Activated CD4-positive, alpha-beta T cell treated with anti-CD3 and anti-CD28 coated beads, Interleukin-10, Interleukin-2, amounts not matched to agents 100 ng/mL and 50 ng/mL, durations not matched to agents 16 hours and 8 hours (primary cell): ENCODE data around the gene TICRR.
"Not testable (repeated sequence)": the region's sequence is repeated elsewhere in the genome, so short reads cannot be mapped to it uniquely, and the experiment has no call there.

Source experiments
- DNase-seq: peaks from one replicate; pipeline ENCODE4 v3.0.0-alpha.2; 2020

TICRR gene, protein sequence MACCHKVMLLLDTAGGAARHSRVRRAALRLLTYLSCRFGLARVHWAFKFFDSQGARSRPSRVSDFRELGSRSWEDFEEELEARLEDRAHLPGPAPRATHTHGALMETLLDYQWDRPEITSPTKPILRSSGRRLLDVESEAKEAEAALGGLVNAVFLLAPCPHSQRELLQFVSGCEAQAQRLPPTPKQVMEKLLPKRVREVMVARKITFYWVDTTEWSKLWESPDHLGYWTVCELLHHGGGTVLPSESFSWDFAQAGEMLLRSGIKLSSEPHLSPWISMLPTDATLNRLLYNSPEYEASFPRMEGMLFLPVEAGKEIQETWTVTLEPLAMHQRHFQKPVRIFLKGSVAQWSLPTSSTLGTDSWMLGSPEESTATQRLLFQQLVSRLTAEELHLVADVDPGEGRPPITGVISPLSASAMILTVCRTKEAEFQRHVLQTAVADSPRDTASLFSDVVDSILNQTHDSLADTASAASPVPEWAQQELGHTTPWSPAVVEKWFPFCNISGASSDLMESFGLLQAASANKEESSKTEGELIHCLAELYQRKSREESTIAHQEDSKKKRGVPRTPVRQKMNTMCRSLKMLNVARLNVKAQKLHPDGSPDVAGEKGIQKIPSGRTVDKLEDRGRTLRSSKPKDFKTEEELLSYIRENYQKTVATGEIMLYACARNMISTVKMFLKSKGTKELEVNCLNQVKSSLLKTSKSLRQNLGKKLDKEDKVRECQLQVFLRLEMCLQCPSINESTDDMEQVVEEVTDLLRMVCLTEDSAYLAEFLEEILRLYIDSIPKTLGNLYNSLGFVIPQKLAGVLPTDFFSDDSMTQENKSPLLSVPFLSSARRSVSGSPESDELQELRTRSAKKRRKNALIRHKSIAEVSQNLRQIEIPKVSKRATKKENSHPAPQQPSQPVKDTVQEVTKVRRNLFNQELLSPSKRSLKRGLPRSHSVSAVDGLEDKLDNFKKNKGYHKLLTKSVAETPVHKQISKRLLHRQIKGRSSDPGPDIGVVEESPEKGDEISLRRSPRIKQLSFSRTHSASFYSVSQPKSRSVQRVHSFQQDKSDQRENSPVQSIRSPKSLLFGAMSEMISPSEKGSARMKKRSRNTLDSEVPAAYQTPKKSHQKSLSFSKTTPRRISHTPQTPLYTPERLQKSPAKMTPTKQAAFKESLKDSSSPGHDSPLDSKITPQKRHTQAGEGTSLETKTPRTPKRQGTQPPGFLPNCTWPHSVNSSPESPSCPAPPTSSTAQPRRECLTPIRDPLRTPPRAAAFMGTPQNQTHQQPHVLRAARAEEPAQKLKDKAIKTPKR (N-terminal part only)

GRCh38 chr15:89575146-89575655 is at the start of gene TICRR:
TSS of gene TICRR (plus strand) at chr15:89575469. CDS start at chr15:89575587, 118 bp downstream.
- peak; percentile 98 for DNase-seq

DNA sequence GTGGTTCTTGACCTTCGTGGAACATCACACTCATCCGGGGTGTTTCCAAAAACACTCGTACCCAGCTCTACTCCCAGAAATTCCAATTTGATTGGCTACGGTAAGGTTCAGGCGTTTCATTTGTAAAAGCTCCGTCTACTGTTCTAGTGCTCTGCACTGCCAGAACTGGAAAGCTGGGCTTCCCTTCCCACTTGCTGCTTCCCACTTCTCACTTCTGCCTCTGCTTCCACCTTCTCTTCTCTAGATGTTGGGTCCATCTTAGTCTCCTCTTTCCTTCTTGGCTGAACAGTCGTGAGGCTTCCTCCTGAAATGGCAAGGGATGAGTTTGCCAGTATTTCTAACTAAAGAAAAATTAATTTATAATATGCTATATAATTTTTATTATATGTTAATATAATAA is 49.1 kb upstream of the TICRR start:
- DNase-seq, result no peak

DNA sequence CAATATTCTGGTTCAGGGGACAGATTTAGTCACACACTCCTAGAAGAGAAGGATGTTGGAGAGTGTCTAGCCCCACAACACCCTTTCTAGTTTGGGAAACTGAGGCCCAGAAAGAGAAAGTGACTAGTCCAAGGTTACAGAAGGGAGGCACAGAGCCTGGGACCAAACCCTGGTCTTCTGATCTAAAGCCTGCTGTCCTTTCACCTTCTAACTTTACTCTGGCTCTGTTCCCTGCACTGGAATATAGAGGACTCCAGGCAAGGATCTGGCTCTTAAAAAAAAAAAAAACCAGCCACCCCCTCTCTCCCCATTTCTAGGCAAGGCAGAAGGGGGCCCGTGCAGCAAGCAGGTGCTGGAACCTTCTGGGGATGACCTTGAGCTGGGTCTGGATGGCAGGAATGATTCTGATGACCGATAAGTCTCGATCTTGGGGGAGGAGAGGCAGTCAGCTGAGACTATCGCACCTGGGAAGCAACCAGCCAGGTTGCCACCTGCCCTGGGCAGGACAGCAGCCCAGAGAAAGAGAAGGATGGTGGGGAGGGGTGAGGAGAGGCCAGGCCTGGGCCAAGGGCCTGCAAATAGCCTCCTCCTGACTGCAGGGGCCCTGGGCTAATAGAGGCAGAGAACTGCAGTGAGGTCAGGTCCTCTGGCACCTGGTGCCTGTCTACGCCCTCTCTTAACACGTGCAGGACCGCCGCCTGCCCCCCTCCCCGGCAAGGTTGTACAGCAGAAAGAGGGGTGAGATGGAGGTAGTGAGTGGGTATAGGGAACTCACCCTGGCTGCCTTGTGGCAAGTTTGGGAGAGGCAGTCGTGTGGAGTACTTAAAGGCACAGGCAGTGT is 48.4 kb upstream of the TICRR start:
- no peak for DNase-seq

GRCh38 chr15:89528757-89529352 is 46.4 kb upstream of the TICRR start:
- no peak for DNase-seq

DNA sequence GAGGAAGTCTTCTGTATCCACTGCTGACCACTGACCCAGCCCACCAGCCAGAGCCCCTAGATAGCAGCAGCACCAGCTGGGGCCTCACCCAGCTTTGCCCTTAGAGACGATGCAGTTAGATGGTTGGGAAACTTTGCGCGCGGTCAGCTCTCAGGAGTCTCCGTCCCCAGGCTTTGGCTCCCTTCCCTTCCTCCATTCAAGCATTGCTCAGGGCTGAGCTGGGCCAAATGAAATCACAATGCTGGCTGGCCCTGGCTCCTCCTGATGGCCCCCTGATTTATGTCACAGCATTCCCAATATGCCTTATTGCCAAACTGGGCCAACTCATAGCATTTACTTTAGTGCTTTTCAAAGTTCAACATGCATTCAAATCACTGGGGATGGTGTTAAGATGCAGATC is 44.3 kb upstream of the TICRR start:
- no peak for DNase-seq

GRCh38 chr15:89531796-89532537 is 43.3 kb upstream of the TICRR start:
- DNase-seq, result no peak

DNA sequence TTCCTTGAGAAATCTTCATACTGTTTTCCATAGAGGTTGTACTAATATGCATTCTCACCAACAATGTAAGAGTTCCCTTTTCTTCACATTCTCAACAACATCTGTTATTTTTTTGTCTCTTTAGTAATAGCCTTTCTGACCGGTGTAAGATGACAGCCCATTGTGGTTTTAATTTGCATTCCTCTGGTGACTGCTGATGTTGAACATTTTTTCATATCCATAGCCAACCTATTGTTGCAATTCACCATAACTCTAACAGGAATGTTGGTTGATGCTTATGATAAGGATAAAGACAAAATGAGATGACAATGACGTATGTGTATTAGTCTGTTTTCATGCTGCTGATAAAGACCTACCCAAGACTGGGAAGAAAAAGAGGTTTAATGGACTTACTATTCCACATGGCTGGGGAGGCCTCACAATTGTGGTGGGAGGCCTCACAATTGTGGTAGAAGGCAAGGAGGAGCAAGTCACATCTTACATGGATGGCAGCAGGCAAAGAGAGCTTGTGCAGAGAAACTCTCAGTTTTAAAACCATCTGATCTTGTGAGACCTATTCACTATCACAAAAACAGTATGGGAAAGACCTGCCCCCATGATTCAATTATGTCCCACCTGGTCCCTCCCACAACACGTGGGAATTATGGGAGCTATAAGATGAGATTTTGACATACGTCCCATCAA is 41.3 kb upstream of the TICRR start:
- no peak for DNase-seq

DNA sequence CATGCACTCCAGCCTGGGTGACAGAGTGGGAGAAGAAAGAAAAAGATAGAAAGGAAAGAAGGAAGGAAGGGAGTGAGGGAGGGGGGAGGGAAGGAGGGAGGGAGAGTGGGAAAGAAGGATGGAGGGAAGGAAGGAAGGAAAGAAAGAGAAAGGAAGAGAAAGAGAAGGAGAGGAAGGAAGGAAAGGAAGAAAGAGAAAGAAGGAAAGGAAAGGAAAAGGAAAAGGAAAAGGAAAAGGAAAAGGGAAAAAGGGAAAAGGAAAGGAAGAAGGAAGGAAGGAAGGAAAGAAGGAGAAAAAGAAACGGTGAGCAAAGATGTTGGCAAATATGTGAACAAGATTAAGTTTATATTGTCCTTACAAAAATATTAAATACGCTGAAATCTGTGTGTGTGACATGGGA is 36.2 kb upstream of the TICRR start:
- no peak for DNase-seq

GRCh38 chr15:89542369-89542768 is 32.9 kb upstream of the TICRR start:
- no peak for DNase-seq

- no peak for DNase-seq
Observed at GRCh38 chr15:89543389-89543788, 31.9 kb upstream of the TICRR start.

- not testable (repeated sequence) for DNase-seq
Observed at GRCh38 chr15:89549138-89549537, 26.1 kb upstream of the TICRR start.

GRCh38 chr15:89550427-89550826 is 24.8 kb upstream of the TICRR start:
- no peak for DNase-seq

DNA sequence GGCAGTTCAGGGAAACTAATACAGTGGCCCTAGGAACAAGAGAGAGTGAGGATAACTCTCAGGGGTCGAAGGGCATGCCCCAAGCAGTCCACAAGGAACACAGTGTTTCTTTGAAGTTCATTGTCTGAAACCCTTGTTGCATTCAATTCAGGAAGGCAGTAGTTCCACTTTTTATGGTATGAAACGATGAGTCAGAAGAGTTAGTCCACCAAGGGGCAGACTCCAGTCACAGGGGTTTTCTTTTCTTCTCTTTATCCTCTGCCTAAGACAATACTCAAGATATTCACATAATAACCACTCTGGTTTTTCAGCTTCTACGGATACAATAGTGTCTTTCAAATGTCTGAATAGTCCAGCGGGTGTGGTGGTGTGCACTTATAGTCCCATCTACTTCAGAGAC is 23.7 kb upstream of the TICRR start:
- peak; percentile 26 for DNase-seq

- no peak for DNase-seq
Observed at GRCh38 chr15:89553632-89554031, 21.6 kb upstream of the TICRR start.

- no peak for DNase-seq
Observed at GRCh38 chr15:89554247-89554646, 21.0 kb upstream of the TICRR start.

DNA sequence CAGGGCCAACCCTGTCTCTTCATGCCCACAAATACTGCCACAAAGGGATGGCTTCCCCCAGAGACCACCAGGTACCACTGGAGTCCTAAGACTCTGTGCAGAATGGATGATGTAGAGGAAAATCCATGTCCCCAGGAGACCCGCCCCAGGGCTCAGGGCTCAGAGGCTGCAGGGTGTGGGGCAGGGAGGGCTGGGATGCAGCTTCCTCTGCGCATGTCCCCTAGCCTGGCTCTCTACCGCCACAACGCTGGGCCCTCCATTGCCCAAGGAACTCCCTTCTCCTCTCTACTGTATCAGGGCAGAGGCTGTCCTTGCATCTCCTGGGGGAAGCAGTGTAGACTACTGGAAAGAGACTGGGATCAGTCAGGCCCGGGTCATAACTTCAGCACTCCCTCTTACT is 19.5 kb upstream of the TICRR start:
- DNase-seq, result no peak

GRCh38 chr15:89556413-89557262 is 18.6 kb upstream of the TICRR start:
- DNase-seq, result peak; percentile 52

GRCh38 chr15:89559769-89560264 is 15.5 kb upstream of the TICRR start:
- DNase-seq, result no peak

DNA sequence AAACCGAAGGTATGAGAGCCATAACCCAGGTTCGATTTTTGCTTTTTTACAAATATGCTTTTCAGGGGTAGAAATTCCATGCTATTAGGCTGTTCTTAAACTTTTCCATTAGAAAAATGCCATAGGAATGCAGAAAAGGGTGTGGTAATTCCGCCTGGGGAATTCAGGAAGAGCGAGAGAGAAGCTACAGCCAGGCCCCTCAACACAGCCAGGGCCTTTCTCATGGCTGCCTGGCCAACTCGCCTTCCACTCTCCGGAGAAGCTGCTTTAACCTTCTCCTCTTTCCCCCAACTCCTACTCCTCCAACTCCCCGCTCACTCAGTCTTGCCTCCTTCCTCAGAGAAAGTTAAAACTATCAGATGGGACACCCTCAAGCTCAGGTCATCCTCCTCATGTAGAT is 9.1 kb upstream of the TICRR start:
- DNase-seq, result no peak
